Aorta (tissue), 5 donors: ENCODE measurements around the gene CIAO3. TPM values are rescaled to one million over a fixed set of nuclear protein-coding genes. Genes with fewer than 3 reads are reported as not detected.
"Not testable (repeated sequence)": the region's sequence is repeated elsewhere in the genome, so short reads cannot be mapped to it uniquely, and the experiment has no call there.

Experiments used
- ATAC-seq: fragments of 200-7000 bp; cut with Tn5 transposase; one replicate; pipeline ENCODE4 v1.9.1; 2022; ENCODE audit warnings: moderate library complexity; ENCODE audit not compliant: low FRiP score
- DNase-seq, 2 donors: peaks; one replicate each; pipeline ENCODE4 v3.0.0-alpha.2; 2020
- H3K27ac ChIP-seq, 2 donors: one replicate each; pipeline ENCODE4 v1.5.1; 2013; ENCODE audit warnings: low read length in 2 of 2, mild to moderate bottlenecking in 2 of 2, moderate library complexity in 2 of 2, control low read depth in 1 of 2, inconsistent platforms in 1 of 2, low read depth in 1 of 2
- H3K27me3 ChIP-seq, 2 donors: one replicate each; pipeline ENCODE4 v1.6.1; 2013; ENCODE audit warnings: control low read depth in 1 of 2, low read length in 1 of 2, mild to moderate bottlenecking in 1 of 2, moderate library complexity in 1 of 2; ENCODE audit not compliant: insufficient read depth in 2 of 2, control insufficient read depth in 1 of 2
- H3K36me3 ChIP-seq, 2 donors: one replicate each; pipeline ENCODE4 v1.6.1; 2013; ENCODE audit warnings: control low read depth in 1 of 2, low read length in 1 of 2, mild to moderate bottlenecking in 1 of 2; ENCODE audit not compliant: insufficient read depth in 2 of 2, control insufficient read depth in 1 of 2
- H3K4me1 ChIP-seq, 2 donors: one replicate each; pipeline ENCODE4 v1.6.1; 2013; ENCODE audit warnings: low read length in 2 of 2, control low read depth in 1 of 2, mild to moderate bottlenecking in 1 of 2, moderate library complexity in 1 of 2; ENCODE audit not compliant: insufficient read depth in 2 of 2, control insufficient read depth in 1 of 2
- H3K4me3 ChIP-seq, 2 donors: one replicate each; pipeline ENCODE4 v1.5.1; 2013; ENCODE audit warnings: low read length in 2 of 2, control low read depth in 1 of 2, mild to moderate bottlenecking in 1 of 2
- H3K9me3 ChIP-seq: one replicate; pipeline ENCODE4 v1.6.1; 2013; ENCODE audit warnings: mild to moderate bottlenecking, low read length; ENCODE audit not compliant: control insufficient read depth
- WGBS, 2 donors: extraction: QIAGEN DNeasy Blood & Tissue Kit; methylation state at CpG; one replicate each; pipeline ENCODE4 v1.1.7; 2013; 5-methylcytosine and 5-hydroxymethylcytosine counted together
- intact Hi-C, 2 donors: fragments of 100-400 bp; cut with DNase I; formaldehyde crosslinking; loops; one replicate each; pipeline versions ENCODE4 v1.14.2 to v1.15.0; 2022
- polyA plus RNA-seq, 2 donors: library from polyadenylated mRNA; stranded (reverse); fragments of 200-250 nt; gene quantifications; one replicate each; pipeline ENCODE4 v1.2.3, GENCODE V29; 2013
- total RNA-seq, 2 donors: library from RNA; stranded (reverse); fragmentation: NEBNext Ultra II Directional; extraction: Animal tissue kit (Norgen Biotek cat#: 25700); gene quantifications; one replicate each; pipeline ENCODE4 v1.2.1, GENCODE V29; 2021
- donor health status: healthy with polysubstance abuse.
- donor health status: Bipolar disorder and iron deficiency.
- donor health status: DM: no; HTN: no; CAD: no.
- donor health status: DM: no; HTN: no; CAD: no.
- donor health status: DM: yes; HTN: yes; CAD: no.

Gene CIAO3
- total and polyA plus RNA-seq, 4 donors = 12.4 to 35.9 (median 22.1) TPM

GRCh38 chr16:754656-755055, 13.9 kb upstream of the CIAO3 start:
- intact Hi-C loops = no loop called here
- Histone ChIP-seq H3K27ac (no peak overlapping the region), H3K9me3 (no peaks in the 10 kb centered on the region), H3K4me1 (no peaks in the 10 kb centered on the region), H3K27me3 (no peaks in the 10 kb centered on the region), H3K4me3 (no peak overlapping the region), H3K36me3 (no peaks in the 10 kb centered on the region)
- 59 to 64% methylated on average over 11 of the region's 11 CpGs for WGBS, 2 donors
- ATAC-seq (no peak), DNase-seq (no peak)

- H3K27me3 ChIP-seq, H3K36me3 ChIP-seq, H3K27ac ChIP-seq, H3K4me1 ChIP-seq, intact Hi-C loops, H3K4me3 ChIP-seq, DNase-seq, ATAC-seq, H3K9me3 ChIP-seq: not testable (repeated sequence)
- WGBS, 2 donors = 90 to 93% methylated on average over 11 of the region's 11 CpGs
Measured at GRCh38 chr16:754121-754607, 13.4 kb upstream of the CIAO3 start.

- H3K27me3 ChIP-seq = no peaks in the 10 kb centered on the region
- H3K9me3 ChIP-seq = no peaks in the 10 kb centered on the region
- intact Hi-C loops = no loop called here
- H3K36me3 ChIP-seq = no peaks in the 10 kb centered on the region
- DNase-seq = no peak
- ATAC-seq = no peak
- 24% methylated on average over 10 of the region's 10 CpGs for WGBS, 2 donors
- no peak overlapping the region for H3K27ac ChIP-seq
- H3K4me1 ChIP-seq = no peaks in the 10 kb centered on the region
- no peak overlapping the region for H3K4me3 ChIP-seq
Measured at GRCh38 chr16:752007-752312, 11.2 kb upstream of the CIAO3 start.

- DNase-seq (no peak), ATAC-seq (peak; percentile 54)
- Histone ChIP-seq H3K9me3 (no peaks in the 10 kb centered on the region), H3K36me3 (no peaks in the 10 kb centered on the region), H3K4me3 (no peak overlapping the region), H3K4me1 (no peaks in the 10 kb centered on the region), H3K27me3 (no peaks in the 10 kb centered on the region), H3K27ac (no peak overlapping the region)
- intact Hi-C loops = no loop called here
- 40 to 47% methylated on average over 39 of the region's 39 CpGs for WGBS, 2 donors
Measured at GRCh38 chr16:751152-752006, 10.6 kb upstream of the CIAO3 start.

GRCh38 chr16:750485-750884, 9.7 kb upstream of the CIAO3 start:
- H3K27ac ChIP-seq = no peak overlapping the region
- ATAC-seq (no peak), DNase-seq (no peak)
- intact Hi-C loops = no loop called here
- H3K4me1 ChIP-seq = no peaks in the 10 kb centered on the region
- H3K36me3 ChIP-seq = no peaks in the 10 kb centered on the region
- H3K4me3 ChIP-seq = no peak overlapping the region
- no peaks in the 10 kb centered on the region for H3K27me3 ChIP-seq
- no peaks in the 10 kb centered on the region for H3K9me3 ChIP-seq
- 71 to 72% methylated on average over 9 of the region's 9 CpGs for WGBS, 2 donors

GRCh38 chr16:749010-749409, 8.2 kb upstream of the CIAO3 start:
- Histone ChIP-seq H3K4me3 (no peak overlapping the region), H3K36me3 (no peaks in the 10 kb centered on the region), H3K27me3 (no peaks in the 10 kb centered on the region), H3K4me1 (no peaks in the 10 kb centered on the region), H3K9me3 (no peaks in the 10 kb centered on the region), H3K27ac (no peak overlapping the region)
- no peak for DNase-seq
- 51 to 61% methylated on average over 6 of the region's 6 CpGs for WGBS, 2 donors
- intact Hi-C loops = no loop called here
- ATAC-seq = no peak

- H3K27ac ChIP-seq = no peak overlapping the region
- intact Hi-C loops = no loop called here
- WGBS, 2 donors = 88 to 89% methylated on average over 38 to 39 of the region's 39 CpGs
- no peaks in the 10 kb centered on the region for H3K4me1 ChIP-seq
- H3K27me3 ChIP-seq = no peaks in the 10 kb centered on the region
- DNase-seq = no peak
- ATAC-seq = no peak
- H3K36me3 ChIP-seq = no peaks in the 10 kb centered on the region
- H3K4me3 ChIP-seq = no peak overlapping the region
- no peaks in the 10 kb centered on the region for H3K9me3 ChIP-seq
Measured at GRCh38 chr16:747978-748746, 7.4 kb upstream of the CIAO3 start.

GRCh38 chr16:746637-747036, 5.8 kb upstream of the CIAO3 start:
- 82 to 85% methylated on average over 13 of the region's 13 CpGs for WGBS, 2 donors
- H3K36me3 ChIP-seq = no peaks in the 10 kb centered on the region
- DNase-seq (no peak), ATAC-seq (no peak)
- intact Hi-C loops = no loop called here
- no peak overlapping the region for H3K4me3 ChIP-seq
- no peak overlapping the region for H3K27ac ChIP-seq
- H3K9me3 ChIP-seq = no peaks in the 10 kb centered on the region
- no peaks in the 10 kb centered on the region for H3K4me1 ChIP-seq
- no peaks in the 10 kb centered on the region for H3K27me3 ChIP-seq

- H3K4me1 ChIP-seq = no peaks in the 10 kb centered on the region
- intact Hi-C loops = no loop called here
- WGBS, 2 donors = 11 to 13% methylated on average over 14 of the region's 14 CpGs
- ATAC-seq (no peak), DNase-seq (no peak)
- no peaks in the 10 kb centered on the region for H3K36me3 ChIP-seq
- H3K9me3 ChIP-seq = no peaks in the 10 kb centered on the region
- no peak overlapping the region for H3K4me3 ChIP-seq
- no peaks in the 10 kb centered on the region for H3K27me3 ChIP-seq
- H3K27ac ChIP-seq = no peak overlapping the region
Measured at GRCh38 chr16:745739-746138, 4.9 kb upstream of the CIAO3 start.
